ENCODE measurements around the gene GPX7. TPM values are rescaled to one million over a fixed set of nuclear protein-coding genes. Genes with fewer than 3 reads are reported as not detected.

Gene GPX7
- total RNA-seq, 2 donors from 2014 or later, result 17.8 to 23.7 TPM

- 73 to 89% methylated on average over 7 to 10 of the region's 11 CpGs for WGBS, 2 experiments (ENCODE audit: insufficient coverage in 1 of 2, insufficient read length in 1 of 2)
- H3K9me3 ChIP-seq (ENCODE audit: control insufficient read depth, low read length), result no peaks in the 10 kb centered on the region
- no peaks in the 10 kb centered on the region for H3K36me3 Mint-ChIP-seq (ENCODE audit: low read depth)
- peaks cover 40% of the 10 kb centered on the region for H3K4me1 Mint-ChIP-seq
- peaks cover 40% of the 10 kb centered on the region for H3K27me3 Mint-ChIP-seq (ENCODE audit: insufficient read depth)
- no peaks in the 10 kb centered on the region for H3K9me3 Mint-ChIP-seq
- no peak overlapping the region for H3K27ac ChIP-seq (ENCODE audit: low read depth, low read length)
- H3K4me3 ChIP-seq (ENCODE audit: low read length), result no peak overlapping the region
- peaks cover 5% of the 10 kb centered on the region for H3K4me1 ChIP-seq (ENCODE audit: control insufficient read depth, insufficient read depth, low read length)
- TF ChIP-seq CTCF (conservative IDR thresholded peaks at IDR 0.05), result no peak
- no peak for DNase-seq
- peak overlapping the region; percentile 43 for H3K9ac ChIP-seq (ENCODE audit: extremely low read depth, low read length, poor library complexity, severe bottlenecking)
- no peak overlapping the region for H3K4me3 Mint-ChIP-seq
- peak overlapping the region; percentile 64 for H3K27ac Mint-ChIP-seq
- peaks cover 20% of the 10 kb centered on the region for H3K27me3 ChIP-seq (ENCODE audit: control insufficient read depth, insufficient read depth, low read length, poor library complexity, severe bottlenecking)
- no peaks in the 10 kb centered on the region for H3K36me3 ChIP-seq (ENCODE audit: control insufficient read depth, insufficient read depth, low read length)
These were observed 34.8 kb downstream of the GPX7 start for GRCh38 chr1:52636721-52637695.

DNA sequence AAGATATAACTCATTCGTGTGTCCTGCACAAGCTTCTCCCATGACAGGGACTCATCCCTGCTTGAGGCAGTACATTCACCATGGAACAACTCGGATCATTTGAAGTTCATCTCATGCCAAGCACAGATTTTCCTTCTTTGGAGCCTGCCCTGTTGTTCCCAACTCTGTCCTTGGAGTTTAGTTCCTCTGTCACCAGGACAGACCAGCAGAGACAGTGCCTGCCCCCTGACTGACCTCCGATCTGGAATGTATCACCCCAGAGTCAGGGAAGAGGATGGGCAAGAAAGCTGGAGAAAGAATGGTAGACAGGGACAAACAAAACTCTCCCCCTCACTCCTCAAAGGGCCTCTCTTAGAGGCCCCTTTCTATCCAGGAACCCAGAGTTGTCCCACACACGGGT, 35.8 kb downstream of the GPX7 start:
- Histone ChIP-seq H3K9me3 (ENCODE audit: control insufficient read depth, low read length) (no peaks in the 10 kb centered on the region), H3K4me1 (ENCODE audit: control insufficient read depth, insufficient read depth, low read length) (peaks cover 5% of the 10 kb centered on the region), H3K9ac (ENCODE audit: extremely low read depth, low read length, poor library complexity, severe bottlenecking) (no peak overlapping the region), H3K27me3 (ENCODE audit: control insufficient read depth, insufficient read depth, low read length, poor library complexity, severe bottlenecking) (peaks cover 12% of the 10 kb centered on the region), H3K4me3 (ENCODE audit: low read length) (no peak overlapping the region), H3K27ac (ENCODE audit: low read depth, low read length) (no peak overlapping the region), H3K36me3 (ENCODE audit: control insufficient read depth, insufficient read depth, low read length) (no peaks in the 10 kb centered on the region)
- TF ChIP-seq CTCF (conservative IDR thresholded peaks at IDR 0.05), result no peak
- H3K27ac Mint-ChIP-seq, result no peak overlapping the region
- 77 to 79% methylated on average over 2 to 4 of the region's 4 CpGs for WGBS, 2 experiments (ENCODE audit: insufficient coverage in 1 of 2, insufficient read length in 1 of 2)
- H3K36me3 Mint-ChIP-seq (ENCODE audit: low read depth), result no peaks in the 10 kb centered on the region
- peaks cover 32% of the 10 kb centered on the region for H3K27me3 Mint-ChIP-seq (ENCODE audit: insufficient read depth)
- no peaks in the 10 kb centered on the region for H3K9me3 Mint-ChIP-seq
- no peak for DNase-seq
- peaks cover 35% of the 10 kb centered on the region for H3K4me1 Mint-ChIP-seq
- H3K4me3 Mint-ChIP-seq, result no peak overlapping the region

GRCh38 chr1:52640697-52641096, 38.5 kb downstream of the GPX7 start:
- Histone ChIP-seq H3K27ac (ENCODE audit: low read depth, low read length) (no peak overlapping the region), H3K9me3 (ENCODE audit: control insufficient read depth, low read length) (no peaks in the 10 kb centered on the region), H3K4me1 (ENCODE audit: control insufficient read depth, insufficient read depth, low read length) (peaks cover 5% of the 10 kb centered on the region), H3K27me3 (ENCODE audit: control insufficient read depth, insufficient read depth, low read length, poor library complexity, severe bottlenecking) (no peaks in the 10 kb centered on the region), H3K4me3 (ENCODE audit: low read length) (no peak overlapping the region), H3K36me3 (ENCODE audit: control insufficient read depth, insufficient read depth, low read length) (no peaks in the 10 kb centered on the region), H3K9ac (ENCODE audit: extremely low read depth, low read length, poor library complexity, severe bottlenecking) (no peak overlapping the region)
- no peak overlapping the region for H3K27ac Mint-ChIP-seq
- no peak for DNase-seq
- TF ChIP-seq CTCF (conservative IDR thresholded peaks at IDR 0.05), result no peak
- H3K36me3 Mint-ChIP-seq (ENCODE audit: low read depth), result no peaks in the 10 kb centered on the region
- H3K9me3 Mint-ChIP-seq, result no peaks in the 10 kb centered on the region
- H3K4me1 Mint-ChIP-seq, result peaks cover 29% of the 10 kb centered on the region
- 92 to 93% methylated on average over 2 to 6 of the region's 6 CpGs for WGBS, 2 experiments (ENCODE audit: insufficient coverage in 1 of 2, insufficient read length in 1 of 2)
- no peak overlapping the region for H3K4me3 Mint-ChIP-seq
- H3K27me3 Mint-ChIP-seq (ENCODE audit: insufficient read depth), result peaks cover 7% of the 10 kb centered on the region

Measured in endodermal cell (in vitro differentiated cells).